WERI-Rb-1 (cell line): Measurements from ENCODE around the gene POLR2H.

Experiments used
- DNase-seq: peaks from one replicate; pipeline ENCODE4 v3.0.0-alpha.2; 2020
- H3K27ac ChIP-seq: fragments of 250-450 bp; sonication (Bioruptor Pico); 2 replicates; pipeline ENCODE4 v1.5.1; 2020; ENCODE audit warnings: mild to moderate bottlenecking, moderate library complexity
- H3K27me3 ChIP-seq: fragments of 250-450 bp; sonication (Bioruptor Pico); 2 replicates; pipeline ENCODE4 v1.5.1; 2021; ENCODE audit warnings: mild to moderate bottlenecking, low read depth, moderate library complexity; ENCODE audit not compliant: insufficient read depth, severe bottlenecking
- H3K36me3 ChIP-seq: fragments of 250-450 bp; sonication (Bioruptor Pico); 2 replicates; pipeline ENCODE4 v1.5.1; 2020; ENCODE audit warnings: mild to moderate bottlenecking, moderate library complexity
- H3K4me3 ChIP-seq: 2 replicates; pipeline ENCODE4 v1.5.1; 2011; ENCODE audit warnings: low read depth, mild to moderate bottlenecking, control low read depth, low read length
- H3K9me3 ChIP-seq: fragments of 250-450 bp; sonication (Bioruptor Pico); 2 replicates; pipeline ENCODE4 v1.5.1; 2021; ENCODE audit warnings: mild to moderate bottlenecking, moderate library complexity; ENCODE audit not compliant: severe bottlenecking
- TF ChIP-seq, protein P1 (sequence below): IDR thresholded peaks from 2 replicates; pipeline ENCODE4 v1.5.1; 2011; ENCODE audit warnings: low read depth, mild to moderate bottlenecking, control low read depth, inconsistent platforms, low read length

The POLR2H gene

DNA sequence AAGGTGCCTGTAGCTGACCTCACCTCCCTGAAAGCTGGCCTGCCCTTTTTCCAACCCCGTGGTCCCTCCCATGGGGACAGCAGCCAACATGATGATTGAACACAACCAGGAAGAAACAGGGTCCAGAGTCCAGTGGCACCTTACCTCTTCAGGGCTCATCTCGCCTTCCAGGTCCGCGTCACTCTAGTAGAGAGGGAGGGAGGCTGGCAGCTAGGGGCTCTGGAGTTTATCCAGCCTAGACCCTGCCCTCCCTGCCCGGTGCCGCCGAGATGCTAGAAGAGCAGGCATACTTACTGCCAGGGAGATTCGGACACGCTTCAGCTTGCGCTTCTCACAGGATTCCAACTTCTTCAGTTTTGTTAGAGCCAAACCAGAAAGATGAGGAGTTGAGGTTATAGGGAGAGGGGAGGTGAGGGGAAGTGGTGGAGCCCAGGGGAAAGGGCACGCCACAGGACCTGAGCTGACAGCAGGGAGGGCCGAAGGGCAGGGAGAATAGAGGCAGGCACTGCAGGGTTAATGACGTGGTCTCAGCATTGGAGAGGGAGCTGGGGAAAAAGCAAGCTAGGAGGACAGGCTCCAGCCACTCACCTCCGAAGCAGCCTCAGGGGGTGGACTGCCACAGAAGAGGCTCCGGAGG, 9.2 kb upstream of the POLR2H start:
- H3K9me3 ChIP-seq, result no peaks in the 10 kb centered on the region
- no peaks in the 10 kb centered on the region for H3K27me3 ChIP-seq
- H3K36me3 ChIP-seq, result peaks cover 47% of the 10 kb centered on the region
- DNase-seq, result no peak
- H3K27ac ChIP-seq, result no peak overlapping the region
- TF ChIP-seq, protein P1, sequence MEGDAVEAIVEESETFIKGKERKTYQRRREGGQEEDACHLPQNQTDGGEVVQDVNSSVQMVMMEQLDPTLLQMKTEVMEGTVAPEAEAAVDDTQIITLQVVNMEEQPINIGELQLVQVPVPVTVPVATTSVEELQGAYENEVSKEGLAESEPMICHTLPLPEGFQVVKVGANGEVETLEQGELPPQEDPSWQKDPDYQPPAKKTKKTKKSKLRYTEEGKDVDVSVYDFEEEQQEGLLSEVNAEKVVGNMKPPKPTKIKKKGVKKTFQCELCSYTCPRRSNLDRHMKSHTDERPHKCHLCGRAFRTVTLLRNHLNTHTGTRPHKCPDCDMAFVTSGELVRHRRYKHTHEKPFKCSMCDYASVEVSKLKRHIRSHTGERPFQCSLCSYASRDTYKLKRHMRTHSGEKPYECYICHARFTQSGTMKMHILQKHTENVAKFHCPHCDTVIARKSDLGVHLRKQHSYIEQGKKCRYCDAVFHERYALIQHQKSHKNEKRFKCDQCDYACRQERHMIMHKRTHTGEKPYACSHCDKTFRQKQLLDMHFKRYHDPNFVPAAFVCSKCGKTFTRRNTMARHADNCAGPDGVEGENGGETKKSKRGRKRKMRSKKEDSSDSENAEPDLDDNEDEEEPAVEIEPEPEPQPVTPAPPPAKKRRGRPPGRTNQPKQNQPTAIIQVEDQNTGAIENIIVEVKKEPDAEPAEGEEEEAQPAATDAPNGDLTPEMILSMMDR, result no peak
- no peak overlapping the region for H3K4me3 ChIP-seq

DNA sequence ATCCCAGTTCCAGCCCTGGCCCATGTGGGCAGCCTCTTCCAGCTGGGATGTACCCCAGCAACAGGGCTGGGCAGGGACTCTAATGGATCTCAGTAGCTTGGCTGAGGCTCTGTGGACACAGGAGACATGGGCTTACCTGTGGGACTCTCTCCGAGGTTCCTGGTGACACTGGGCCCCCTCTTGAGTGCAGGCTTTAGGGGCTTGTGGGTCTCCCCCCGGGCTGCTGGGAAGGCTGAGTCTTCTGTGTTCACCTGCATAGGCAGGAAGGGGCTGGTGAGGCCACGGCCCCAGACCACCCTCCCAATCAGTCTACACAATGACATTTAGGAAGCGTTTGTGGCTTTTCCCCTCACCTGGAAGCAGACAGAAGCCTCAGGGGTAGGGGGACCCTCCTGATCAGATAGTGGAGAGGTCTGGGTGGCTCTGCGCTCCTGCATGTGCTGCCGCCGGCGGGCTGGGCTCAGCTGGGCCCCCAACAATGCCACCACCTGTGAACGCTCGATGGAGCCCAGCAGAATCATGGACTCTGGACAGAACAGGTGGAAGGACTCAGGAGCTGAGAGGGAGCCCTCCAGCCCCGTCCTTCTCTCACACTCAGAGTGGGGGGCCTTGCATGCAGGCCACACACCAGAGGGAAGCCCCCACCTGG, 8.5 kb upstream of the POLR2H start:
- TF ChIP-seq, protein P1, result no peak

DNA sequence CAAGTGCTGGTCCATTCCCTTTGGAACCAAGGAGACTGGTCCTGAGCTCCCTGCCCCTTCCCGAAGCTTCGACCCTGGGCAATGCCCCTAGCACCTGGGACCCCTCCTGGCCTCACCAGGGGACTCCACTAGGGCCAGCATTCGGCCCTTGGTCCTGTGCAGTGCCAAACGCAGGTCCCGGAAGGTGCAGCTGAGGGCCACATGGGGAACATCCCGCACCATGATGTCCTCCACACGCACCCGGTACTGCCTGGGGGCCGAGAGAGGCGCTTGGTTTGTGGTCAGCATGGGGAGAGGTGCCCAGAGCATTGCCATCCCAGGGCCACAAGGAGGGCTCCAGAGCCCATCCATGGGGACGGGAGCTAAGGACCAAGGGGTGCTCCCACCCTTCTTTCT, 8.0 kb upstream of the POLR2H start:
- no peak for DNase-seq
- no peak overlapping the region for H3K4me3 ChIP-seq
- no peaks in the 10 kb centered on the region for H3K27me3 ChIP-seq
- peaks cover 60% of the 10 kb centered on the region for H3K36me3 ChIP-seq
- H3K9me3 ChIP-seq, result no peaks in the 10 kb centered on the region
- no peak overlapping the region for H3K27ac ChIP-seq
- TF ChIP-seq, protein P1, result no peak

More for the DNA sequence above, 8.5 kb upstream of the POLR2H start:
- H3K4me3 ChIP-seq, result no peak overlapping the region
- no peak for DNase-seq
- no peak overlapping the region for H3K27ac ChIP-seq
- H3K36me3 ChIP-seq, result peaks cover 55% of the 10 kb centered on the region
- H3K9me3 ChIP-seq, result no peaks in the 10 kb centered on the region
- H3K27me3 ChIP-seq, result no peaks in the 10 kb centered on the region

DNA sequence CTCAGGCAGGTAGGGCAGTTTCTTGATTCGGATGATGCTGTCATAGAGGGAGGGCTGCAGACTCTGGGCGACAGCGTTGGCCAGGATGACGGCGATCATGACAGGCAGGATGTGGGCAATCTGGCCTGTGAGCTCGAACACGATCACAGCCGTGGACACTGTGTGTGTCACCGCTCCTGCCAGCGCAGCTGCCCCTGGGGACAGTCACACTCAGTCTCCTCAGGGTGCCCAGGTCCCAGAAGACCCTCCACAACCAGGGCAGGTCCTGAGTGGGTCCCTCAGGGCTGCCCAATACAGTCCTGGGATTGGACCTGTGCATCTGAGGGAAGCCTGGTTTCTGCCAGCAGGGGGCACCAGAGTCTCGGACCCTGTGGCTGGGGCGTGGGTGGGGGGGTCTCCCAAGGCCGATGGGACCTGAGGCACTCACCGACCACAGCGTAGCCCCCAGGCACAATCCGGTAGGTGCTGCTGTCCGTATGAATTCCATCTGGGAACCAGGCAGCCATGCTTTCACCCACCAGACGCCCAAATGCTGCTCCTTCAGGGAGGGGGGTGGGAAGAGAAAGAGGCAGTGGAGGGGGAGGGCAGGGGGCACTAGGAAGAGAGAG, 7.3 kb upstream of the POLR2H start:
- DNase-seq, result peak; percentile 78
- H3K4me3 ChIP-seq, result no peak overlapping the region
- H3K36me3 ChIP-seq, result peaks cover 63% of the 10 kb centered on the region
- H3K27me3 ChIP-seq, result no peaks in the 10 kb centered on the region
- TF ChIP-seq, protein P1, result peak; percentile 86
- H3K27ac ChIP-seq, result no peak overlapping the region
- H3K9me3 ChIP-seq, result no peaks in the 10 kb centered on the region

DNA sequence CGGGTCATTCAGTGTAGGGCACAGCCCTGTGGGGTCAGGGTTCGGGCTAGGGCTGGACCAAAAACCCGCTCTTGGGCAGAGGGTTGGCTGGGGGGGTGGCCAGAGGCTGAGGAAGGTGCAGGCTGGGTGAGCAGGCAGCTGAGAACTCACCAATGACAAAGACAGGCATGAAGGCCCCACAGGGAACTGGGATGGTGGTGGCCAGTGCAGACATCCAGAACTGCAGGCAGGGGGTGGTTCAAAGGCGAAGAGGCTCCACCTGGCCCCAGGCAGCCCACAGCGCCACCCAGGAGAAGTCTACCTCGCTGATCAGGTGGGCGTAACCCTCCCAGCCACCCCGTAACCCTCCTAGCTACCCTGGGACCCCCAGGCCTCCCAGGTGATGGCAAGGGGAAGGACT, 6.8 kb upstream of the POLR2H start:
- Histone ChIP-seq H3K36me3 (peaks cover 63% of the 10 kb centered on the region), H3K9me3 (no peaks in the 10 kb centered on the region), H3K27me3 (no peaks in the 10 kb centered on the region), H3K27ac (no peak overlapping the region), H3K4me3 (no peak overlapping the region)
- TF ChIP-seq, protein P1, result no peak
- DNase-seq, result no peak
